ENCODE data around the gene STAT4.

- no peak for TF ChIP-seq CTCF (IDR thresholded peaks at IDR 0.05; ENCODE audit: low read depth, low read length)
- no peak for TF ChIP-seq POLR2A (IDR thresholded peaks at IDR 0.05; ENCODE audit: extremely low read depth, insufficient read length)
- TF ChIP-seq MYC (IDR thresholded peaks at IDR 0.05; ENCODE audit: low read depth, low read length): no peak
Observed at GRCh38 chr2:191051177-191051576, 99.6 kb downstream of the STAT4 start.

All from NB4 (cell line).